ENCODE data around the gene ZNF804A. TPM values are rescaled to one million over a fixed set of nuclear protein-coding genes. Genes with fewer than 3 reads are reported as not detected.

Gene ZNF804A
- total and polyA plus RNA-seq, 4 donors, result 0.07 to 0.37 (median 0.13) TPM

DNA sequence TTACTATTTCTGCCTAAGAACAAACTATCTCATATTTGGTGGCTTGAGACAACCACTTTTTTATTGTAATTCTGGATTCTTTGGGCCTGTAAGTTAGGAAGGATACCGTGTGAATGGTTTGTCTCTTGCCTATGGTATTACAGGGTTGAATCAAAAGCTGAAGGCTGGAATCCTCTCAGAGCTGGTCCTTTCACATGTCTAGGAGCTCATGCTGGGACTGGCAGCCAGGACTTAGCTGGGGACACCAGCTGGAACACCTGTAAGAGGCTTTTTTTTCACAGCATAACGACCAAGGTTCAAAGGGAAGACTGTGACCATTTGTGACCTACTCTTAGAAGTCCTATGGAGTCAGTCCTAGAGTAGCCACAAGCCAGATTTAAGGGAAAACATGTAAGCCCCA, 226.3 kb downstream of the ZNF804A start (continued):
- no peak for TF ChIP-seq REST (IDR thresholded peaks at IDR 0.05)
- TF ChIP-seq GABPA (IDR thresholded peaks at IDR 0.05 in 1 of 2, conservative IDR thresholded peaks at IDR 0.05 in 1 of 2), result no peak
- no peak for TF ChIP-seq HNF4A (conservative IDR thresholded peaks at IDR 0.05)
- no peak for TF ChIP-seq NR2F2 (IDR thresholded peaks at IDR 0.05)
- TF ChIP-seq HNF4G (IDR thresholded peaks at IDR 0.05), result no peak
- TF ChIP-seq FOXA2 (IDR thresholded peaks at IDR 0.05), result no peak

GRCh38 chr2:184830531-184830930, 232.2 kb downstream of the ZNF804A start:
- 89% methylated on average over 1 of the region's 1 CpG for WGBS
- TF ChIP-seq ATF3 (IDR thresholded peaks at IDR 0.05), result no peak
- no peak for TF ChIP-seq REST (IDR thresholded peaks at IDR 0.05)
- TF ChIP-seq YY1 (IDR thresholded peaks at IDR 0.05), result no peak
- TF ChIP-seq RXRA (IDR thresholded peaks at IDR 0.05), result no peak
- TF ChIP-seq TAF1 (conservative IDR thresholded peaks at IDR 0.05), result no peak
- TF ChIP-seq EGR1 (IDR thresholded peaks at IDR 0.05; ENCODE audit: low read depth in 2 of 2), result no peak
- no peak for TF ChIP-seq SP1 (IDR thresholded peaks at IDR 0.05)
- TF ChIP-seq RAD21 (IDR thresholded peaks at IDR 0.05), result no peak
- TF ChIP-seq HNF4A (conservative IDR thresholded peaks at IDR 0.05), result no peak
- TF ChIP-seq FOXA1 (IDR thresholded peaks at IDR 0.05), result no peak
- TF ChIP-seq, protein P1, sequence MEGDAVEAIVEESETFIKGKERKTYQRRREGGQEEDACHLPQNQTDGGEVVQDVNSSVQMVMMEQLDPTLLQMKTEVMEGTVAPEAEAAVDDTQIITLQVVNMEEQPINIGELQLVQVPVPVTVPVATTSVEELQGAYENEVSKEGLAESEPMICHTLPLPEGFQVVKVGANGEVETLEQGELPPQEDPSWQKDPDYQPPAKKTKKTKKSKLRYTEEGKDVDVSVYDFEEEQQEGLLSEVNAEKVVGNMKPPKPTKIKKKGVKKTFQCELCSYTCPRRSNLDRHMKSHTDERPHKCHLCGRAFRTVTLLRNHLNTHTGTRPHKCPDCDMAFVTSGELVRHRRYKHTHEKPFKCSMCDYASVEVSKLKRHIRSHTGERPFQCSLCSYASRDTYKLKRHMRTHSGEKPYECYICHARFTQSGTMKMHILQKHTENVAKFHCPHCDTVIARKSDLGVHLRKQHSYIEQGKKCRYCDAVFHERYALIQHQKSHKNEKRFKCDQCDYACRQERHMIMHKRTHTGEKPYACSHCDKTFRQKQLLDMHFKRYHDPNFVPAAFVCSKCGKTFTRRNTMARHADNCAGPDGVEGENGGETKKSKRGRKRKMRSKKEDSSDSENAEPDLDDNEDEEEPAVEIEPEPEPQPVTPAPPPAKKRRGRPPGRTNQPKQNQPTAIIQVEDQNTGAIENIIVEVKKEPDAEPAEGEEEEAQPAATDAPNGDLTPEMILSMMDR (IDR thresholded peaks at IDR 0.05; ENCODE audit: low read depth, low read length, missing input control), result no peak
- TF ChIP-seq NR2F2 (IDR thresholded peaks at IDR 0.05), result no peak
- TF ChIP-seq MAX (IDR thresholded peaks at IDR 0.05), result no peak
- no peak overlapping the region for H3K27ac ChIP-seq (ENCODE audit: low read depth in 1 of 2, low read length in 2 of 2)

More at GRCh38 chr2:184830531-184830930, 232.2 kb downstream of the ZNF804A start:
- Histone ChIP-seq H3K9me3 (ENCODE audit: control insufficient read depth in 4 of 4, low read length in 3 of 4) (no peaks in the 10 kb centered on the region), H3K4me1 (ENCODE audit: control insufficient read depth in 4 of 4, insufficient read depth in 4 of 4, low read length in 3 of 4) (no peaks in the 10 kb centered on the region), H3K36me3 (ENCODE audit: control insufficient read depth in 4 of 4, insufficient read depth in 3 of 4, low read depth in 1 of 4, low read length in 3 of 4) (no peaks in the 10 kb centered on the region), H3K4me3 (ENCODE audit: low read depth in 1 of 3, low read length in 3 of 3) (no peak overlapping the region), H3K9ac (ENCODE audit: low read depth in 1 of 2, low read length in 2 of 2) (no peak overlapping the region), H3K27me3 (ENCODE audit: control insufficient read depth in 4 of 4, insufficient read depth in 4 of 4, low read length in 3 of 4) (no peaks in the 10 kb centered on the region)
- no peak for DNase-seq (ENCODE audit: low spot score)

Data from liver (tissue), 9 donors.